K562 (cell line): ENCODE data around the gene TNFSF13. TPM values are rescaled to one million over a fixed set of nuclear protein-coding genes. Genes with fewer than 3 reads are reported as not detected.

ENCODE experiments used
- ATAC-seq: fragments of 200-7000 bp; cut with Tn5 transposase; 3 replicates; pipeline ENCODE4 v1.9.1; 2020; ENCODE audit warnings: moderate library complexity
- BruUV-seq: library from RNA; stranded (reverse); fragments of 400-500 nt; replicated peaks from 2 replicates; lab custom pipeline; 2021; lab: Mats Ljungman, UMichigan
- CTCF ChIA-PET: fragments of 300-600 bp; formaldehyde crosslinking; extraction: SDS; loops from one replicate; lab custom pipeline; 2021; ENCODE audit warnings: low intra/inter-chr PET ratio; lab: Yijun Ruan, JAX
- POLR2A ChIA-PET: fragments of 300-600, 350-650 bp; sonication (Branson Sonifier 250); formaldehyde crosslinking; extraction: SDS; loops from one replicate; lab custom pipeline; 2021; ENCODE audit warnings: antibody characterized with exemption, inconsistent platforms; lab: Yijun Ruan, JAX
- DNase-seq, 4 experiments: peaks; one replicate each; pipeline versions ENCODE4 v3.0.0 to v3.0.0-alpha.2; 2011 to 2018; ENCODE audit warnings: low spot score in 3 of 4, mixed read lengths in 3 of 4; ENCODE audit errors: extremely low read depth in 1 of 4
- FAIRE-seq: peaks from 2 replicates; lab custom pipeline; 2011; peaks lifted over from hg19 to GRCh38; lab: Jason Lieb, UNC
- H2AFZ ChIP-seq: 2 replicates; pipeline ENCODE4 v1.6.0; 2011; ENCODE audit warnings: low read depth, low read length, control low read depth, inconsistent platforms
- H3K27ac ChIP-seq: fragments of 200-600 bp; 3 replicates; pipeline ENCODE4 v1.8.0; 2011; ENCODE audit warnings: low read depth, mild to moderate bottlenecking, control low read depth, inconsistent platforms, low read length, moderate library complexity, mixed read lengths; ENCODE audit errors: extremely low read depth
- H3K27me3 ChIP-seq, 2 experiments: fragments of 300-600 bp in 1 of 2; 2 replicates in 1 of 2; 3 replicates in 1 of 2; pipeline versions ENCODE4 v1.6.0 to v1.8.0; 2011; ENCODE audit warnings: inconsistent platforms in 2 of 2, low read length in 2 of 2, mild to moderate bottlenecking in 1 of 2, mixed read lengths in 1 of 2, moderate library complexity in 1 of 2; ENCODE audit not compliant: control insufficient read depth in 2 of 2, insufficient read depth in 2 of 2
- H3K36me3 ChIP-seq: fragments of 300-600 bp; 3 replicates; pipeline ENCODE4 v1.8.0; 2011; ENCODE audit warnings: mild to moderate bottlenecking, low read length, inconsistent platforms; ENCODE audit not compliant: control insufficient read depth, insufficient read depth
- H3K4me1 ChIP-seq, 2 experiments: fragments of 200-600 bp in 1 of 2; replicated peaks in 1 of 2; 2 replicates in 1 of 2; 3 replicates in 1 of 2; pipeline versions ENCODE4 v1.5.1 to v1.8.0; 2011; ENCODE audit warnings: inconsistent platforms in 2 of 2, low read length in 2 of 2, mild to moderate bottlenecking in 1 of 2, mixed read lengths in 1 of 2, moderate library complexity in 1 of 2; ENCODE audit not compliant: control insufficient read depth in 2 of 2, insufficient read depth in 2 of 2
- H3K4me2 ChIP-seq: 2 replicates; pipeline ENCODE4 v1.6.1; 2011; ENCODE audit warnings: low read length, control low read depth, inconsistent platforms, mixed read lengths; ENCODE audit not compliant: insufficient read depth
- H3K4me3 ChIP-seq: fragments of 200-600 bp; sonication (generic), shearing (Covaris generic); 2 replicates; pipeline ENCODE4 v1.5.1; 2016; ENCODE audit warnings: control low read depth, inconsistent platforms
- H3K79me2 ChIP-seq: fragments of 200-600 bp; 3 replicates; pipeline ENCODE4 v1.8.0; 2011; ENCODE audit warnings: low read length, inconsistent platforms; ENCODE audit not compliant: control insufficient read depth, insufficient read depth
- H3K9ac ChIP-seq, 2 experiments: 2 replicates each; pipeline versions ENCODE4 v1.6.0 to v1.6.1; 2011; ENCODE audit warnings: low read depth in 2 of 2, low read length in 2 of 2, control low read depth in 1 of 2, inconsistent platforms in 1 of 2, mild to moderate bottlenecking in 1 of 2, mixed read lengths in 1 of 2; ENCODE audit not compliant: insufficient read depth in 1 of 2
- H3K9me1 ChIP-seq: one replicate; pipeline ENCODE4 v1.6.0; 2011; ENCODE audit warnings: inconsistent platforms, mild to moderate bottlenecking, low read length, moderate library complexity; ENCODE audit not compliant: control insufficient read depth, insufficient read depth
- H3K9me3 ChIP-seq: replicated peaks from 2 replicates; pipeline ENCODE4 v1.5.1; 2011; ENCODE audit warnings: low read depth, low read length, inconsistent platforms; ENCODE audit not compliant: control insufficient read depth, insufficient read depth
- H4K20me1 ChIP-seq: replicated peaks from 2 replicates; pipeline ENCODE4 v1.6.1; 2011; ENCODE audit warnings: low read length, inconsistent platforms, mixed read lengths; ENCODE audit not compliant: control insufficient read depth, insufficient read depth
- CHD4 ChIP-seq: fragments of 200-600 bp; sonication (generic); IDR thresholded peaks from 3 replicates; pipeline ENCODE4 v1.6.1; 2012; ENCODE audit warnings: low read depth, mild to moderate bottlenecking, mixed read lengths, low read length, inconsistent platforms; ENCODE audit not compliant: insufficient read depth, insufficient replicate concordance, poor library complexity, severe bottlenecking
- HCFC1 ChIP-seq: IDR thresholded peaks from 2 replicates; pipeline ENCODE4 v1.6.1; 2012; ENCODE audit warnings: low read depth, low read length, improper control_type of control experiment
- SAFB ChIP-seq: fragments of 200-400 bp; formaldehyde crosslinking; IDR thresholded peaks from 2 replicates; pipeline ENCODE4 v1.6.1; 2017; ENCODE audit warnings: low read depth, low read length, borderline replicate concordance
- SMAD4 ChIP-seq: fragments of 250-450 bp; sonication (Bioruptor Pico); conservative IDR thresholded peaks from 2 replicates; pipeline ENCODE4 v1.8.0; 2021; ENCODE audit warnings: inconsistent platforms, mild to moderate bottlenecking, moderate library complexity
- ZFPM2 ChIP-seq: fragments of 250-450 bp; sonication (Bioruptor Pico); IDR thresholded peaks from 2 replicates; pipeline ENCODE4 v1.5.1; 2022; ENCODE audit warnings: mild to moderate bottlenecking
- WGBS: fragments of 100-300 bp; shearing (Covaris generic); methylation state at CpG from one replicate; pipeline ENCODE4 v1.1.6; 2016; ENCODE audit warnings: low coverage, mixed read lengths; ENCODE audit not compliant: insufficient coverage; ENCODE audit errors: missing lambda C conversion rate; 5-methylcytosine and 5-hydroxymethylcytosine counted together
- in situ Hi-C: fragments of 300-500 bp; cut with MboI; formaldehyde crosslinking; loops from 4 replicates; pipeline ENCODE4 v1.15.0; 2018; ENCODE audit warnings: inconsistent platforms, mixed read lengths
- intact Hi-C: fragments of 100-400 bp; cut with micrococcal nuclease; formaldehyde crosslinking; loops from 2 replicates; pipeline ENCODE4 v1.14.2; 2022
- polyA plus RNA-seq, 8 experiments: library from polyadenylated mRNA; depleted of rRNA in 4 of 8; stranded (reverse) in 5 of 8; unstranded in 3 of 8; fragments of >200 nt; fragmentation: Nextera tagmentation in 2 of 8; fragmentation: Illumina TruSeq in 1 of 8; extraction: Ambion mirVana in 2 of 8; extraction: Trizol in 1 of 8; gene quantifications; 2 replicates each; pipeline versions ENCODE4 v1.2.1 to v1.2.3, GENCODE V29; 2011 to 2014; ENCODE audit warnings: inconsistent platforms in 1 of 8, missing spikeins in 1 of 8
- total RNA-seq, 7 experiments: library from RNA; depleted of rRNA in 6 of 7; stranded (reverse); fragments of >200 nt in 6 of 7; fragmentation: Illumina TruSeq in 2 of 7; extraction: Trizol in 2 of 7; gene quantifications; 2 replicates each; pipeline versions ENCODE4 v1.2.1 to v1.2.3, GENCODE V29; 2011 to 2021; ENCODE audit warnings: low replicate concordance in 1 of 7
- TF ChIP-seq, protein P1 (sequence below): sonication (generic); formaldehyde crosslinking; IDR thresholded peaks from 2 replicates; pipeline ENCODE4 v1.8.0; 2022; ENCODE audit warnings: mild to moderate bottlenecking, missing genetic modification reagents
- TF ChIP-seq, protein P2 (sequence below), 2 experiments: fragments of 450-650 bp in 1 of 2; IDR thresholded peaks; 2 replicates each; pipeline ENCODE4 v1.6.1; 2011 to 2017; ENCODE audit warnings: low read depth in 2 of 2, antibody characterized with exemption in 1 of 2, borderline replicate concordance in 1 of 2, low read length in 1 of 2, mild to moderate bottlenecking in 1 of 2, mixed read lengths in 1 of 2; ENCODE audit not compliant: control insufficient read depth in 1 of 2
- TF ChIP-seq, protein P3 (sequence below): sonication (generic); formaldehyde crosslinking; IDR thresholded peaks from 2 replicates; pipeline ENCODE4 v1.8.0; 2022; ENCODE audit warnings: missing genetic modification reagents, mild to moderate bottlenecking, moderate library complexity, borderline replicate concordance
- TF ChIP-seq, protein P4 (sequence below): fragments of 250-450 bp; sonication (Bioruptor Pico); IDR thresholded peaks from 2 replicates; pipeline ENCODE4 v1.8.0; 2022; ENCODE audit warnings: moderate library complexity, mild to moderate bottlenecking, inconsistent platforms

TNFSF13 gene
- total and polyA plus RNA-seq, 9 of the 15 experiments (the other 6 are each of a cell fraction or from before 2014, with no cell fraction given): 0.04 to 0.51 (median 0.19) TPM; not detected in 1

DNA sequence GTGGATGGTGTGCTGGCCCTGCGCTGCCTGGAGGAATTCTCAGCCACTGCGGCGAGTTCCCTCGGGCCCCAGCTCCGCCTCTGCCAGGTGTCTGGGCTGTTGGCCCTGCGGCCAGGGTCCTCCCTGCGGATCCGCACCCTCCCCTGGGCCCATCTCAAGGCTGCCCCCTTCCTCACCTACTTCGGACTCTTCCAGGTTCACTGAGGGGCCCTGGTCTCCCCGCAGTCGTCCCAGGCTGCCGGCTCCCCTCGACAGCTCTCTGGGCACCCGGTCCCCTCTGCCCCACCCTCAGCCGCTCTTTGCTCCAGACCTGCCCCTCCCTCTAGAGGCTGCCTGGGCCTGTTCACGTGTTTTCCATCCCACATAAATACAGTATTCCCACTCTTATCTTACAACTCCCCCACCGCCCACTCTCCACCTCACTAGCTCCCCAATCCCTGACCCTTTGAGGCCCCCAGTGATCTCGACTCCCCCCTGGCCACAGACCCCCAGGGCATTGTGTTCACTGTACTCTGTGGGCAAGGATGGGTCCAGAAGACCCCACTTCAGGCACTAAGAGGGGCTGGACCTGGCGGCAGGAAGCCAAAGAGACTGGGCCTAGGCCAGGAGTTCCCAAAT is 1.3 kb upstream of the TNFSF13 start:
- CTCF ChIA-PET: no interaction called here
- H3K27me3 ChIP-seq: no peaks in the 10 kb centered on the region
- H4K20me1 ChIP-seq: no peaks in the 10 kb centered on the region
- H3K9me1 ChIP-seq: no peaks in the 10 kb centered on the region
- ATAC-seq: no peak
- H3K36me3 ChIP-seq: no peaks in the 10 kb centered on the region
- H3K4me2 ChIP-seq: no peak overlapping the region
- no peaks in the 10 kb centered on the region for H3K9me3 ChIP-seq
- BruUV-seq: no TSS peak
- POLR2A ChIA-PET: interaction anchor here (0.6 to 1.2 kb wide), 5 partner anchors 19 to 298 kb away, joined by 3 read pairs; no protein-coding TSS in a partner anchor
- peaks cover 10 to 48% of the 10 kb centered on the region in 2 experiments; a peak in 4 of 5 replicates for H3K4me1 ChIP-seq
- no peak overlapping the region for H3K4me3 ChIP-seq
- 70% methylated on average over 17 of the region's 19 CpGs for WGBS
- DNase-seq: no peak
- in situ Hi-C loops (loop anchor here (10.0 to 25.0 kb wide), 2 partner anchors 202 to 520 kb away; partner anchors contain the start of genes KCTD11, SLC16A11, SLC16A13 and TMEM95), intact Hi-C loops (no loop called here)
- peaks cover 11% of the 10 kb centered on the region for H3K79me2 ChIP-seq
- no peak overlapping the region for H3K27ac ChIP-seq
- no peak overlapping the region for H2AFZ ChIP-seq
- peak overlapping the region in 1 of 2 experiments; percentile 20; a peak in 1 of 4 replicates for H3K9ac ChIP-seq
- no peak for FAIRE-seq
- TF ChIP-seq, protein P1, sequence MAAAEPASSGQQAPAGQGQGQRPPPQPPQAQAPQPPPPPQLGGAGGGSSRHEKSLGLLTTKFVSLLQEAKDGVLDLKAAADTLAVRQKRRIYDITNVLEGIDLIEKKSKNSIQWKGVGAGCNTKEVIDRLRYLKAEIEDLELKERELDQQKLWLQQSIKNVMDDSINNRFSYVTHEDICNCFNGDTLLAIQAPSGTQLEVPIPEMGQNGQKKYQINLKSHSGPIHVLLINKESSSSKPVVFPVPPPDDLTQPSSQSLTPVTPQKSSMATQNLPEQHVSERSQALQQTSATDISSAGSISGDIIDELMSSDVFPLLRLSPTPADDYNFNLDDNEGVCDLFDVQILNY (CRISPR knock-in tag): no peak
- TF ChIP-seq SMAD4 (CRISPR knock-in tag): no peak
- no peak for TF ChIP-seq CHD4
- TF ChIP-seq HCFC1: no peak
- TF ChIP-seq ZFPM2 (CRISPR knock-in tag): no peak
- no peak for TF ChIP-seq SAFB
- TF ChIP-seq, protein P2, sequence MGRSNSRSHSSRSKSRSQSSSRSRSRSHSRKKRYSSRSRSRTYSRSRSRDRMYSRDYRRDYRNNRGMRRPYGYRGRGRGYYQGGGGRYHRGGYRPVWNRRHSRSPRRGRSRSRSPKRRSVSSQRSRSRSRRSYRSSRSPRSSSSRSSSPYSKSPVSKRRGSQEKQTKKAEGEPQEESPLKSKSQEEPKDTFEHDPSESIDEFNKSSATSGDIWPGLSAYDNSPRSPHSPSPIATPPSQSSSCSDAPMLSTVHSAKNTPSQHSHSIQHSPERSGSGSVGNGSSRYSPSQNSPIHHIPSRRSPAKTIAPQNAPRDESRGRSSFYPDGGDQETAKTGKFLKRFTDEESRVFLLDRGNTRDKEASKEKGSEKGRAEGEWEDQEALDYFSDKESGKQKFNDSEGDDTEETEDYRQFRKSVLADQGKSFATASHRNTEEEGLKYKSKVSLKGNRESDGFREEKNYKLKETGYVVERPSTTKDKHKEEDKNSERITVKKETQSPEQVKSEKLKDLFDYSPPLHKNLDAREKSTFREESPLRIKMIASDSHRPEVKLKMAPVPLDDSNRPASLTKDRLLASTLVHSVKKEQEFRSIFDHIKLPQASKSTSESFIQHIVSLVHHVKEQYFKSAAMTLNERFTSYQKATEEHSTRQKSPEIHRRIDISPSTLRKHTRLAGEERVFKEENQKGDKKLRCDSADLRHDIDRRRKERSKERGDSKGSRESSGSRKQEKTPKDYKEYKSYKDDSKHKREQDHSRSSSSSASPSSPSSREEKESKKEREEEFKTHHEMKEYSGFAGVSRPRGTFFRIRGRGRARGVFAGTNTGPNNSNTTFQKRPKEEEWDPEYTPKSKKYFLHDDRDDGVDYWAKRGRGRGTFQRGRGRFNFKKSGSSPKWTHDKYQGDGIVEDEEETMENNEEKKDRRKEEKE (IDR thresholded peaks at IDR 0.05; ENCODE audit: borderline replicate concordance in 1 of 2, control insufficient read depth in 1 of 2, low read depth in 2 of 2, low read length in 1 of 2): no peak
- TF ChIP-seq, protein P3, sequence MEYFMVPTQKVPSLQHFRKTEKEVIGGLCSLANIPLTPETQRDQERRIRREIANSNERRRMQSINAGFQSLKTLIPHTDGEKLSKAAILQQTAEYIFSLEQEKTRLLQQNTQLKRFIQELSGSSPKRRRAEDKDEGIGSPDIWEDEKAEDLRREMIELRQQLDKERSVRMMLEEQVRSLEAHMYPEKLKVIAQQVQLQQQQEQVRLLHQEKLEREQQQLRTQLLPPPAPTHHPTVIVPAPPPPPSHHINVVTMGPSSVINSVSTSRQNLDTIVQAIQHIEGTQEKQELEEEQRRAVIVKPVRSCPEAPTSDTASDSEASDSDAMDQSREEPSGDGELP (CRISPR knock-in tag): no peak
- TF ChIP-seq, protein P4, sequence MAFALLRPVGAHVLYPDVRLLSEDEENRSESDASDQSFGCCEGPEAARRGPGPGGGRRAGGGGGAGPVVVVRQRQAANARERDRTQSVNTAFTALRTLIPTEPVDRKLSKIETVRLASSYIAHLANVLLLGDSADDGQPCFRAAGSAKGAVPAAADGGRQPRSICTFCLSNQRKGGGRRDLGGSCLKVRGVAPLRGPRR (CRISPR knock-in tag): no peak
